Testis (tissue), 2 donors: ENCODE results near the gene MAGI2.

Experiments used
- CTCF ChIP-seq, 3 experiments: fragments of 450-650 bp in 2 of 3; fragments of 200-600 bp in 1 of 3; sonication (generic) in 1 of 3; IDR thresholded peaks; one replicate each; pipeline ENCODE4 v1.5.1; 2016 to 2019; ENCODE audit warnings: antibody characterized with exemption in 3 of 3, mild to moderate bottlenecking in 2 of 3, moderate library complexity in 1 of 3
- POLR2A ChIP-seq: fragments of 450-650 bp; IDR thresholded peaks from one replicate; pipeline ENCODE4 v1.6.1; 2017; ENCODE audit warnings: antibody characterized with exemption, mild to moderate bottlenecking, moderate library complexity

- TF ChIP-seq CTCF (IDR thresholded peaks at IDR 0.05) (no peak), POLR2A (no peak)
Measured at GRCh38 chr7:78417180-78417853, 1036.2 kb downstream of the MAGI2 start.
